GM18868 (cell line): ENCODE data around the gene CLDN6.
A peak's percentile ranks its signal among the peaks of the same experiment; 100 is the strongest.

Source experiments
- ATAC-seq: cut with Tn5 transposase; IDR thresholded peaks from one replicate; pipeline ENCODE4 v1.9.1; 2021; ENCODE audit warnings: mild to moderate bottlenecking, moderate library complexity; ENCODE audit not compliant: unreplicated experiment

The CLDN6 gene

DNA sequence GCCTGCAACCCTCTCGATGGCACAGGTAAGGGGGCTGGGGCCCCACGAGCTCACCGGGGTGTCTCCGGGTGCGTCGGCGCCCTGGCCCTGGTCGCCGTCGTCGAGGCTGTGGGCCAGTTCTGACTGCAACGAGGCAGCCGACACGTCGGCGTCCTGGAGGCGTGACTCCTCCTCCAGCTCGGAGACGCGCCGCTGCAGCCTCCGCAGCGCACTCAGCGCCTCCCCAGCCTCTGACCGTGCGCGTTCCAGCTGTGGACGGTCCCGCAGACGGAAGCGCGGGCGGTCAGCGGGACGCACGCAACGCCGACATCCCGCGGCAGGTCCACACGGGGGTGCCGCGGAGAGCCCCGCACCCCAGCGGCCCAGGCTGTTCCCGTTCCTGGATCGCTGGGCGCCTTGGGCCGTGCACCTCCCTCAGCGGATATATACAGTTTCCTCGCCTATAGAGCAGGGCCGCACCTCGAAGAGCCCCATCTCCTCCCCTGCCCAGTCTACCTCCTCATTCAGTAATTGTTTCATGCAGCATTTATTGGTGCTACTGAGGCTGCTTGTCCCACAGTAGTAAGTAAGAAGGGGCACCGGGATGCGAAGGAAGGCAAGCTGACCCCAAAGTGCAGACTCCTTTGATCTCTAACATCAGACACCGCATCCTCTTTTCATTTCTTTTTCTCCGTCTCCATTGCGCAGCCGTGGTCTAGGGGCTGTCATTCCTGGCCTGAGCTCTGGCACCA lies 11.7 kb upstream of the CLDN6 start:
- ATAC-seq, result no peak

DNA sequence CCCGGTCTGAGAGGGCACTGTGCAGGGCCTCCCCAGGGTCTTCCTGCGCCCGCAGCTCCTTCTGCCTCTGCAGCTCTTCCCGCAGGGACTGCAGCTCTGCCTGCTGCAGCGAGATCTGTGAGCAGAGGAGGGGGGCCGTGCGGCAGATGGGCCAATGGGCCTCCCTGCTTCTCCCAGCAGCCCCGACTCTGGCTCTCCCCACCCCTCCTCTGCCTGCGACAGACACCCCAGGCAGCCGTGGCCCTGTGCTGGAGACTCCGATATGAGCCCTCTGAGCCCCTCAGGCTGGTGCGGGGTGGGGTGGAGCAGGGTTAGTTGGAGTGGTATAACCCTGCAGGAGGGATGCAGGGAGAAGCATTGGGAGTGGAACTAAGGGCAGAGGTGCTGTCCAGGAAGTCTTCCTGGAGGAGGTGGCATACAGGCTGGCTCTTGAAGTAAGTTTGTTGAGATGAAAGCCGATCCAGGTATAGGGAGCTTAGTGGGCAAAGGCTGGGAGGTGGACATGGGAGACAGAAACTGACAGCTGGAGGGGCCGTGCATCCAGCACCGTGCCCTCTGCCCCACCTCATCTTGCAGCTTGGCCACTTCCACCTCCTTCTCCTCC lies 10.8 kb upstream of the CLDN6 start:
- ATAC-seq, result no peak

- no peak for ATAC-seq
Measured at GRCh38 chr16:3027983-3028715, 10.2 kb upstream of the CLDN6 start.

- no peak for ATAC-seq
Measured at GRCh38 chr16:3027489-3027795, 9.5 kb upstream of the CLDN6 start.

- ATAC-seq, result no peak
Measured at GRCh38 chr16:3026609-3027488, 8.9 kb upstream of the CLDN6 start.

GRCh38 chr16:3026003-3026378 lies 8.0 kb upstream of the CLDN6 start:
- no peak for ATAC-seq

DNA sequence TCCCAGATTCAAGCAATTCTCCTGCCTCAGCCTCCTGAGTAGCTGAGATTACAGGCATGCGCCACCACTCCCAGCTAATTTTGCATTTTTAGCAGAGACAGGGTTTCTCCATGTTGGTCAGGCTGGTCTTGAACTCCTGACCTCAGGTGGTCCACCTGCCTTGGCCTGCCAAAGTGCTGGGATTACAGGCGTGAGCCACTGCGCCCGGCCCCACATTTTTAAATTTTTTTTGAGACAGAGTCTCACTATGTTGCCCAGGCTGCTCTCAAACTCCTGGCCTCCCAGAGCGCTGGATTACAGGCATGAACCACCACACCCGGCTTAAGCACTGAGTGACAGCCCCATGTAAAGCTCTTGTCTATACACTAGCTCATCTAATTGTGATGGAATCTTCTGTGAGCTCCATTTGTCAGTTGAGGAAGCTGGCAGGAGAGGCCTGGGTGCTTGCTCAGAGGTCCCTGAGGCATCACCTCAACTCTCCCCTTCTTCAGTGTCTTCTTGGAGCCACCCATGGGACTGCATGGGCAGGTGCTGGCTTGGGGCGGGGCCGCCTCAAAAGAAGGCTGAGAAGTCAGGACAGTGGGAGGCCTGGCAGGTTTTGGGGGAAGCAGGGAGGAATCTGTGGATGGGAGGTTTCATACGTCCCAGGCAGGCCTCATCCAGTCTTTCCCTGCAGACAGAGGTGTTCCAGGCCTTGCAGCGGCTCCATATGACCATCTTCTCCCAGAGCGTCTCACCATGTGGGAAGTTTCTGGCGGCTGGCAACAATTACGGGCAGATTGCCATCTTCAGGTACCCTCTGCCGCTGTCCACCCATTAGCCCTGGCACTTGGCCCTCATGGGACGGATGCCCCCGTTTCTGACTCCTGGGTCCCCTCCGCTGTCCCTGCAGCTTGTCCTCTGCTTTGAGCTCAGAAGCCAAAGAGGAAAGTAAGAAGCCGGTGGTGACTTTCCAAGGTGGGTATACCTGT lies 7.3 kb upstream of the CLDN6 start:
- ATAC-seq, result no peak

GRCh38 chr16:3023669-3024478 lies 5.9 kb upstream of the CLDN6 start, which contains the start of the genes HCFC1R1 and THOC6:
HCFC1R1 (minus strand) TSS chr16:3023942; CDS start chr16:3023941, 1 bp downstream.
THOC6 (plus strand) TSS chr16:3024035; CDS start chr16:3024327, 292 bp downstream.
- ATAC-seq, result peak; percentile 78

- no peak for ATAC-seq
Measured at GRCh38 chr16:3023415-3023668, 5.4 kb upstream of the CLDN6 start.

GRCh38 chr16:3022684-3023414 lies 4.9 kb upstream of the CLDN6 start:
- no peak for ATAC-seq

GRCh38 chr16:3022208-3022683 lies 4.3 kb upstream of the CLDN6 start:
- no peak for ATAC-seq

- no peak for ATAC-seq
Measured at GRCh38 chr16:3021449-3022207, 3.6 kb upstream of the CLDN6 start.

- no peak for ATAC-seq
Measured at GRCh38 chr16:3020604-3021448, 2.8 kb upstream of the CLDN6 start.

GRCh38 chr16:3020247-3020603 lies 2.2 kb upstream of the CLDN6 start, which contains the start of gene TNFRSF12A:
TNFRSF12A (plus strand) TSS chr16:3020368; CDS start chr16:3020398, 30 bp downstream.
- ATAC-seq, result no peak

DNA sequence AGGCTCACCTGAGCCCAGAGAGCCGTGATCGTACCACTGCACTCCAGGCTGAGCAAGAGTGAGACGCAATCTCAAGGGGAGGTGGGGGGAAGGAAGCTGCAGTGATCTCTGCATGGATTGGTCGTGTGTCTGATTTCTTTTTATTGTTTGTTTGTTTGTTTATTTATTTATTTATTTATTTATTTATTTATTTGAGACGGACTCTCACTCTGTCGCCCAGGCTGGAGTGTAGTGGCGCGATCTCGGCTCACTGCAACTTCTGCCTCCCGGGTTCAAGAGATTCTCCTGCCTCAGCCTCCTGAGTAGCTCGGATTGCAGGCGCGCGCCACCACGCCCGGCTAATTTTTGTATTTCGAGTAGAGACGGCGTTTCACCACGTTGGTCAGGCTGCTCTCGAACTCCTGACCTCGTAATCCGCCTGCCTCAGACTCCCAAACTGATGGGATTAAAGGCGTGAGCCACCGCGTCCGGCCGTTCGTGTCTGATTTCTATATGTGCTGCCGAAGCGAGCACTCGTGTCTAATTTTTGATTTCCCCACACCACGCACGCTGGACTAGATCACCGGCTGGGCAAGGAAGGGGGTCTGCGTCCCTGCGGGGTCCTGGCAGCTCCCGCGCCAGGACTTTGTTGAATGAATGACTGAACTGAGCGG lies 1.7 kb upstream of the CLDN6 start:
- no peak for ATAC-seq

DNA sequence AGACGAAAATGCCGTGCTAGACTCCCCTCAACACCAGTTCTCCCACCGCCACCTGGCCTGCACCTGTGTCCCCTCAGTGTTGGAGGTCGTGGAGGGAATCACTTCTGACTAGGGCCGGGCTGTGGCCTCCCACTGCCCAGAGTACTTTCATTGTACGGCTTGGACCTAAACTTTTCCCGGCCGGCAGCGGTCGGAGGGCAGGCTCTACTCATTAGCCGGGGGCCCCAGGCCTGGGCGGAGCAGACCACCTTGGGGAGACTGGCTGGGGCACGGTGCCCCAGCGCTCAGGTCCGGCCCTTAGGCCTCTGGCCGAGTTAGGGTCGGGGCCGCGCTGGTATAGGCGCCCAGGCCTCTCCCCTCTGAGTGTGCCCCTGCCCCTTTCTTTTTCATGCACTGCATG lies 639 bp downstream of the CLDN6 start:
- ATAC-seq, result no peak
